HG03025 (cell line): ENCODE measurements around the gene FERMT1.
"Not testable (repeated sequence)": the region's sequence is repeated elsewhere in the genome, so short reads cannot be mapped to it uniquely, and the experiment has no call there.

Source experiments
- ATAC-seq: cut with Tn5 transposase; IDR thresholded peaks from one replicate; pipeline ENCODE4 v1.9.1; 2021; ENCODE audit warnings: mild to moderate bottlenecking, moderate library complexity; ENCODE audit not compliant: unreplicated experiment, low FRiP score

FERMT1 gene

GRCh38 chr20:6041808-6042265 lies 81.0 kb downstream of the FERMT1 start:
- no peak for ATAC-seq

GRCh38 chr20:6040958-6041807 lies 81.6 kb downstream of the FERMT1 start:
- no peak for ATAC-seq

- ATAC-seq, result no peak
Observed at GRCh38 chr20:6040540-6040939, 82.3 kb downstream of the FERMT1 start.

- ATAC-seq, result no peak
Observed at GRCh38 chr20:6039766-6040165, 83.1 kb downstream of the FERMT1 start.

GRCh38 chr20:6038256-6038655 lies 84.6 kb downstream of the FERMT1 start:
- no peak for ATAC-seq

- no peak for ATAC-seq
Observed at GRCh38 chr20:6037082-6037481, 85.7 kb downstream of the FERMT1 start.

GRCh38 chr20:6036213-6036612 lies 86.6 kb downstream of the FERMT1 start:
- no peak for ATAC-seq

- ATAC-seq, result no peak
Observed at GRCh38 chr20:6034134-6034969, 88.5 kb downstream of the FERMT1 start.

- ATAC-seq, result not testable (repeated sequence)
Observed at GRCh38 chr20:6032907-6033306, 89.9 kb downstream of the FERMT1 start.

GRCh38 chr20:6030453-6031080 lies 92.3 kb downstream of the FERMT1 start:
- no peak for ATAC-seq

- ATAC-seq, result no peak
Observed at GRCh38 chr20:6029538-6029937, 93.3 kb downstream of the FERMT1 start.

- no peak for ATAC-seq
Observed at GRCh38 chr20:6028818-6029217, 94.0 kb downstream of the FERMT1 start.

- no peak for ATAC-seq
Observed at GRCh38 chr20:6026051-6026450, 96.8 kb downstream of the FERMT1 start.
